NCI-H2107 treated with DMSO at 0.1 percent for 48 hours (cell line): Measurements from ENCODE around the gene IFITM5.

Experiments
- DNase-seq: peaks from one replicate; lab custom pipeline; 2025; ENCODE audit not compliant: unreplicated experiment; lab: John Stamatoyannopoulos, UW

IFITM5 gene

DNA sequence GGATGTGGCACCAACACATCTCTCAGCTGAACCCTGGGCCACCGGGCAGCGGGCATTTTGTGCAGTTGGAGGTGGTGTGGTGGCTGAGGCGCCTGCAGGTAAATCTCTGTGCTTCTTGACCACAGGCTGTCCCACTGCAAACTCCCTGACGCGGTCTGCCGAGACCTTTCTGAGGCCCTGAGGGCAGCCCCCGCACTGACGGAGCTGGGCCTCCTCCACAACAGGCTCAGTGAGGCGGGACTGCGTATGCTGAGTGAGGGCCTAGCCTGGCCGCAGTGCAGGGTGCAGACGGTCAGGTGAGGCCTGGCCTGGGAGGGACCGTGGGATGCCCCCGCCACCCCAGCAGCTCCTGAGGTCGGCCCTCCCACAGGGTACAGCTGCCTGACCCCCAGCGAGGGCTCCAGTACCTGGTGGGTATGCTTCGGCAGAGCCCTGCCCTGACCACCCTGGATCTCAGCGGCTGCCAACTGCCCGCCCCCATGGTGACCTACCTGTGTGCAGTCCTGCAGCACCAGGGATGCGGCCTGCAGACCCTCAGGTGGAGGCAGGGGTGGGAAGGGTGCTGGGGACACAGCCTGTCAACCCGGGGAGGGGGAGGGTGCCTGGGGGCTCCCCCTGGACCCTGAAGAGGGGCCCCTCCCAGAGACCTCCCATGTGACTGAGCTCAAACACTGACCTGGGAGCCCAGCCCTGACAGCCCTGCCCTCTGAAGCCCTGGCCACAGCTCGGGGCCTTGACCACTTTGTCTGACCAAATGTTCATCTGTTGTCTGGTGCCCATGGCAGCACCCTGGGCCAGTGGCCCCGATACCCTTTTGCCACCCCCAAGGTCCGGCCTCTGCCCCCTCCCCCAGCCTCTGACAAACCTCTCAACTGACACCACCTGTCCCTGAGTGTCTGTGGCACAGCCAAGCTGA lies 15.0 kb downstream of the IFITM5 start:
- no peak for DNase-seq

DNA sequence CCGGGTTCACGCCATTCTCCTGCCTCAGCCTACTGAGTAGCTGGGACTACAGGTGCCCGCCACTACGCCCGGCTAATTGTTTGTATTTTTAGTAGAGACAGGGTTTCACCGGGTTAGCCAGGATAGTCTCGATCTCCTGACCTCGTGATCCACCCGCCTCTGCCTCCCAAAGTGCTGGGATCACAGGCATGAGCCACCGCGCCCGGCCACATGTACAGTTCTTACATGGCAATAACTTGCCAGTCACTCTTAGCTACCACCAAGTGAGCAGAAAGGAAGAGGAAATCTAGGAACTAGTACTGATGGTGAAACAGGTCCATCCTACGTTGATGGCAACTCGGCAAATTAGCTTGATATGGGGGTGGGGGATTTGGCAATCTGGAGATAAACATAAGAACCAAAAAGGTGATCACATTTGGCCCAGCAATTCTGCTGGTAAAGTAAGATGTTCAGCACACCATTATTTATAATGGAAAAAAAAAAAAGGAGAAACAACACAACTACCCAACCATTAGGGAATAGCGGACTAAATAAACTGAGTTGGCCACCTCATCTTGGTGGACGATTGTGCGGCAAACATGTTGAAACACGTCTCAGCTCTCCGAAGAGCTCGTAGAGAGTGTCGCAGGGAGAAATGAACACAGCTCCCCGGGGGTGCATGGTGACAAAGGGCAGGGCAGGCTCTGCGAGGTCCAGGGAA lies 15.8 kb downstream of the IFITM5 start:
- DNase-seq, result no peak

DNA sequence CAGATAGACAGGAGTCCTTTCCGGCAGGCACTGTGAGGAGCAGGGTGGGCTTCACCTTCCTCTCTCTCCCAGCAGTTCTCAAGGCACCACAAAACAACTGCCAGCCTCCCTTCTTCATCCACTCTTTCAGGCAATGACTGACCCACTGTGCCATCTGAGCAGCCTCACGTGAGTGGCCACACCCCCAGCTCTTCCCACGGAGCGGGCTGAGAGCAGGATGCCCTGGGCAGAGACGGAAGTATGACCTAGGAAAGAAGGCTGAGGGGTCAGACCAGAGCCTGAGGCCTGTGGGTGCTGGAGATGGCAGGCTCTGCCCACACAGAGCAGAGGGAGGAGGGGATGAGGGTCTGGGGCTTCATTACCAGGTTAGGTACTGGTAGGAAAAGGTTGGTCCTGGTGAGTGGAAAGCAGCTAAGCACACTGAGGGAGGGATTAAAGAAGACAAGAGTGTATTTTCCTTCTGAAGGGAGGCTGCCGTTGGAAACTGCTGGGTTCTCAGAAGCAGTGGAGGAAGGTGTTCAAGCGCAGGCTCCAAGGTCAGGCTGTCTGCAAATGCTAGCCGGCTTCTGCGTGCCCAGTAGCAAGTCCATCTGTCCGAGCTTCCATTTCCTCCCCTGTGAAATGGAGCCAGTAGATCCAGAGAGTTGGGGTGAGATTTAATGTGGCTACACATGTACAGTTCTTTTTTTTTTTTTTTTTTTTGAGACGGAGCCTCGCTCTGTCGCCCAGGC lies 16.5 kb downstream of the IFITM5 start:
- no peak for DNase-seq

DNA sequence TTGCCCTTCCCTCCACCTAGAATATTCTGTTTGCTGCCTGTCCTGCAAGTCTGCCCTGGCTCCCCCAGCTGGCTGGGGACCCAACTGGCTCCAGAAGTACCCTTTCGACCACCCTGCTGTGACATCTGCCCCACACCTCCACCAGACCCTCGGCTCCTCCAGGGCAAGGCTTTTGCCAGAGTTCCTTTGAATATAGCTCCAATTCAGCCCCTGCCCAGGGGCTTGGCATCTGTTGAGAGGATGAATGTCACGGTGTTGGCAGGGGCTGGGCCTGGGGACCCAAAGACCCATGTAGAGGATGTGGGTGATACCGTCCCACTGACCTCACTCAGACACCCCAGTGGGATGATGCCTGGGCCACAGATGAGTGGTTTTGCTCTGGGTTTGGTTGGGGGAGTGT lies 17.2 kb downstream of the IFITM5 start:
- DNase-seq, result no peak

DNA sequence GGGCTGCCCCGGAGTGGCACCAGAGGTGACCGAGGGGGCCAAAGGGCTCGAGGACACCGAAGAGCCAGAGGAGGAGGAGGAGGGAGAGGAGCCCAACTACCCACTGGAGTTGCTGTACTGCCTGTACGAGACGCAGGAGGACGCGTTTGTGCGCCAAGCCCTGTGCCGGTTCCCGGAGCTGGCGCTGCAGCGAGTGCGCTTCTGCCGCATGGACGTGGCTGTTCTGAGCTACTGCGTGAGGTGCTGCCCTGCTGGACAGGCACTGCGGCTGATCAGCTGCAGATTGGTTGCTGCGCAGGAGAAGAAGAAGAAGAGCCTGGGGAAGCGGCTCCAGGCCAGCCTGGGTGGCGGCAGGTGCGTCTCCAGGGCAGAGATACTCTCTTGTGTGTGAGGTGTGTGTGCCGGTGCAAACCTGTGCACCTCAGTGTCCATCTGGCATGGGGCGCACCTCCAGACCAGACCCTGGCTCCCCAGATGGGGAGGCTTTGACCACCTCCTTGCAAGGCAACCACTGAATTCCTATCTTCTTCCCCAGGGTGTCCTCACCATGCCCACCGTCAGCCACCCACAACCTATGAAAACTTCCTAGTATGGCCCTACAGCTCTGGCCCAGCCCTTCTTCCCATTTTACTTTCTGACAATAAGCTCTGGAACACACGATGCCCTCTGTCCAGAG lies 17.7 kb downstream of the IFITM5 start:
- DNase-seq, result no peak

DNA sequence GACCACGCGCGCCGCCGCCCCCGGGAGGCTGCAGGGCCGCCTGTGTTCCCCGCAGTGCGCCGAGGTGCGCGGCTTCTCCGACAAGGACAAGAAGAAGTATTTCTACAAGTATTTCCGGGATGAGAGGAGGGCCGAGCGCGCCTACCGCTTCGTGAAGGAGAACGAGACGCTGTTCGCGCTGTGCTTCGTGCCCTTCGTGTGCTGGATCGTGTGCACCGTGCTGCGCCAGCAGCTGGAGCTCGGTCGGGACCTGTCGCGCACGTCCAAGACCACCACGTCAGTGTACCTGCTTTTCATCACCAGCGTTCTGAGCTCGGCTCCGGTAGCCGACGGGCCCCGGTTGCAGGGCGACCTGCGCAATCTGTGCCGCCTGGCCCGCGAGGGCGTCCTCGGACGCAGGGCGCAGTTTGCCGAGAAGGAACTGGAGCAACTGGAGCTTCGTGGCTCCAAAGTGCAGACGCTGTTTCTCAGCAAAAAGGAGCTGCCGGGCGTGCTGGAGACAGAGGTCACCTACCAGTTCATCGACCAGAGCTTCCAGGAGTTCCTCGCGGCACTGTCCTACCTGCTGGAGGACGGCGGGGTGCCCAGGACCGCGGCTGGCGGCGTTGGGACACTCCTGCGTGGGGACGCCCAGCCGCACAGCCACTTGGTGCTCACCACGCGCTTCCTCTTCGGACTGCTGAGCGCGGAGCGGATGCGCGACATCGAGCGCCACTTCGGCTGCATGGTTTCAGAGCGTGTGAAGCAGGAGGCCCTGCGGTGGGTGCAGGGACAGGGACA lies 18.4 kb downstream of the IFITM5 start:
- no peak for DNase-seq

DNA sequence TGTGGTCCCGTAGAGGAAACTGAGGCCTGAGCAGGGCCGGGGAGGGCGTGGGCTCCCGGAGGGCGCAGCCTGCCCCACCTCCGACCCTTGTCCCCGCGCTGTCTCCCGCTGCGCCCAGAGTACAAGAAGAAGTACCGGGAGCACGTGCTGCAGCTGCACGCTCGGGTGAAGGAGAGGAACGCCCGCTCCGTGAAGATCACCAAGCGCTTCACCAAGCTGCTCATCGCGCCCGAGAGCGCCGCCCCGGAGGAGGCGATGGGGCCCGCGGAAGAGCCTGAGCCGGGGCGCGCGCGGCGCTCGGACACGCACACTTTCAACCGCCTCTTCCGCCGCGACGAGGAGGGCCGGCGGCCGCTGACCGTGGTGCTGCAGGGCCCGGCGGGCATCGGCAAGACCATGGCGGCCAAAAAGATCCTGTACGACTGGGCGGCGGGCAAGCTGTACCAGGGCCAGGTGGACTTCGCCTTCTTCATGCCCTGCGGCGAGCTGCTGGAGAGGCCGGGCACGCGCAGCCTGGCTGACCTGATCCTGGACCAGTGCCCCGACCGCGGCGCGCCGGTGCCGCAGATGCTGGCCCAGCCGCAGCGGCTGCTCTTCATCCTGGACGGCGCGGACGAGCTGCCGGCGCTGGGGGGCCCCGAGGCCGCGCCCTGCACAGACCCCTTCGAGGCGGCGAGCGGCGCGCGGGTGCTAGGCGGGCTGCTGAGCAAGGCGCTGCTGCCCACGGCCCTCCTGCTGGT lies 19.2 kb downstream of the IFITM5 start:
- no peak for DNase-seq

DNA sequence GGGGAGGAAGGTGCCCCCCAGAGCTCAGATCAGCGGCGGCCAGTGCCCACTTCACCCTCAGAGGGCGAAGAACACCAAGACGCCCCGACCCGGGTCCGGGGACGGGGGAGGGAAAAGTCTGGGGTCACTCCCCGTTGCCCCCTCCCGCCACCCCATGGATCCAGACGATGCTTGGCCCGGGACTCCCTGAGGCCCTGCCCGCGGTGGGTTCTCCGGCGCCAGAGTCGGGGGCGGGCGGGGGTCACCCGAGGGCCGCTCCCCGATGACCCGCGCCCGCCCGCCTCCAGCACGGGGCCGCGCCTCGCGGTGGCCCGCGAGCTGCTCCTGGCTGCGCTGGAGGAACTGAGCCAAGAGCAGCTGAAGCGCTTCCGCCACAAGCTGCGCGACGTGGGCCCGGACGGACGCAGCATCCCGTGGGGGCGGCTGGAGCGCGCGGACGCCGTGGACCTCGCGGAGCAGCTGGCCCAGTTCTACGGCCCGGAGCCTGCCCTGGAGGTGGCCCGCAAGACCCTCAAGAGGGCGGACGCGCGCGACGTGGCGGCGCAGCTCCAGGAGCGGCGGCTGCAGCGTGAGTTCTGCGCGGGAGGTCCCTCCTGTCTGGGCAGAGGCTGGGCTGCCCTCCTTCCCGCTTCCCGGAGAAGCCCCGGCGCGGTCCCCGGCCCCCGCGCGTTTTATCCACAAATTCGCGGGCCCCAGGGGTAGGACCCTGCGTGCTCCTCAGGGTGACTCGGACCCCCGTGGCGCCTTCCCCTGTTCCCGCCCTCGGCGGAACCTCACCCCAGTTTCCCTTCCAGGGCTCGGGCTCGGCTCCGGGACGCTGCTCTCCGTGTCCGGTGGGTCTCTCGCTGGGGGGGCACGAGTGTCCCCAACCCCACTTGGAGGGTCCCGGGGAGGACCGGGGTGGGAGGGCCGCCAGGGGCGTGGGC lies 20.0 kb downstream of the IFITM5 start:
- no peak for DNase-seq

DNA sequence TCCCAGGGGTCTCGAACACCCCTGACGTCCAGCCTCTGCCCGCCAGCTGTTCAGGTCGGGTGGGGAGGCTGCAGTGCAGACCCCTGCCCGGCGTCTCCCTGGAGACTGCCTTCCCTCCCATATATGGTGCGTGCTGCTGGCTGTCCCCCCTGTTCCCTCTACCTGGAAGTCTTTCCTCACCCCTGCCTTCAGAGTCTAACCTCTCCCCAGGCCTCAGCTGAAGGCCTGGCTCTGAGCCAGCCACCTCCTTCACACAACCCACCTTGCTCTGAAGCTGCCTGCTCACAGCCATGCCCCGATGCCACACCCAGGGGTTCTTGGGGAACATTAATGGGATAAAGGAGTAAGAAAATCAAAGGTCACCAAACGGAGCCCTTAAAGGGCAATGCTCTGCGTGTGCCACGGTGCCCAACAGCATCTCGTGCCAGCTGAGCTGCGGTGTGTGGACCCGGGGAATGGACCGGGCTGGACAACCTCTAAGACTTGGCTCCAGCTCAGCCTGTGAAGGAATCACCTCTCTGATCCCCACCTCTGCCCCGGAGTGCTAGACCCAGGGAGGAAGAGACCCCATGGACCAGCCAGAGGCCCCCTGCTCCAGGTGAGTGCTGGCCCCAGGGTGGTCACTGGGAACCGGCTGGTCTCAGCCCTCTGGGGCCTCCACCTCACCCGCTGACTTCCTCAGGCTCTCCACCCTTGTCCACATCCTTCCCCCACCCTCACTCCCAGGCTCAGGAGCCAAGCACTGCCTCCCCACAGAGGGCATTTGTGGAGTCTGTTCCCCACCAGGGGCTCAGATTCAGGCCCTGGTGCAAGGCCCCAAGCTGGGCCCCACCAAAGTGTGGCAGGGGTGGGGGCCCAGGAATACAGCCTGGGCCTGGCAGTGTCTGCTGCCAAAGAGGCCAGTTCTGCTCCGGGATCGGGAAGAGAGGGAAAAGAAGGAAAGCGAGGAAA lies 21.1 kb downstream of the IFITM5 start, which contains the start of gene NLRP6:
TSS of gene NLRP6 (plus strand) at position 407 of the 951 bp plus-strand sequence. CDS start at position 570, 163 bp downstream.
- DNase-seq, result no peak

DNA sequence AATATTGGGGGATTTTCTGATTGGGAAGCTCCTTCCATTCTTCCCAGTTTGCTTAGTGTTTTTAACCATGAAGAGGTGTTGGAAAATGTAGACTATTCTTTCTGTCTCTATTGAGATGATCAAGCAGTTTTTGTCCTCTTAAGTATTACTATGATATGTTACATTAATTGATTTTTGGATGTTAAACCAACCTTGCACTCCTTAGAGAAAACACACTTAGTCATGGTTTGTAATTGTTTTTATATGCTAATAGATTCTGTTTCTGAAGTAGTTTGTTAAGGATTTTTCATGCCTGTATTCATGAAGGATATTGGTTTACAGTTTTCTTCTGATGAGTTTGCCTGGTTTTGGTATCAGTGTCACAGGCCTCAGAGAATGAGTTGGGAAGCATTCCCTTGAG lies 23.1 kb downstream of the IFITM5 start:
- DNase-seq, result no peak

DNA sequence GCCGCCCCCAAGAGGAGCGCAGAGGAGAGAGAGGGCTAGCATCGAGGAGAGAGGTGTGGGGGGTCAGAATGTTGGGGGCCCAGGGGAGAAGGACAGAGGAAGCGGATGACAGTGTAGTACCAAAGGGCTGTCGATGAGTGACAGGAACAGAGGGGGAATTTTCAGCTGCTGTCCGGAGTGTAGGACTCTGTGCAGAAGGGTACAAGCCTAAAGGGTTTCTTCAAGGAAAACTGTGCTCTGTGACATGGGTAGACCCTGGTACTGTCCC lies 26.5 kb downstream of the IFITM5 start:
- no peak for DNase-seq

DNA sequence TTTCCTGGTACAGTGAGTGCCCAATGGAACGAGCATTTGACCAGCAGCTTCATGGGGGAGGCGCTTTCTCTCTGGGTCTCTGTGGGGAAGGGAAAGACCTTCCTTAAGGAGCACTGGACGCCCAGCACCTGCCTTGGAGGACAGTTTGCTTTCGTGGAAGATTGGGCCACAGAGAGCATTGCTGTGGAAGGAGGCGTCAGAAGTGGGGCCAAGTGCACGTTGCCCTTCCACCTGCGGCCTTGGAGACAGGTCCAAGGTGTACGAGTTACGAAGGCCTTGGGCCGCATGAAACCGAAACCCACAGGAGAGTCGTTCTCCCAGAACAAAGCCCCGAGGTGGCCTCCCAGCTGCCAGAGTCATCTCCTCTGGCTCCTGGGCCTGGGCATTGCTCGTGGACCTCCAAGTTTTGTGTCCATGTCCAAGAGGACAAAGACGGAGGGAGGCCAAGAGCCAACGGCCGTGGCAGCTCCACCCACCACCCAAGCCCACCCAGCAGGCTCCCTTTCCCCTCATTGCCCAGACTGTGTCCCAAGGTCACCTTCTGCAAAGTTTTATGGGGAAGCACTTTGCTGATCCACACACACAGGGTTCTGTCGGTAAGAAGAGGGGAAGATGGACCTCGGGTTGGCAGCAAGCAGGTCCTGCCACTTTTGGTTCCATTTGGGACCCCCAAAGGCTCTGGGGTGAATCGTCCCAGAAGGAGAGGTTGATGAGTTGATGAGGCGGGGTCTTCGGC lies 27.0 kb downstream of the IFITM5 start:
- no peak for DNase-seq

DNA sequence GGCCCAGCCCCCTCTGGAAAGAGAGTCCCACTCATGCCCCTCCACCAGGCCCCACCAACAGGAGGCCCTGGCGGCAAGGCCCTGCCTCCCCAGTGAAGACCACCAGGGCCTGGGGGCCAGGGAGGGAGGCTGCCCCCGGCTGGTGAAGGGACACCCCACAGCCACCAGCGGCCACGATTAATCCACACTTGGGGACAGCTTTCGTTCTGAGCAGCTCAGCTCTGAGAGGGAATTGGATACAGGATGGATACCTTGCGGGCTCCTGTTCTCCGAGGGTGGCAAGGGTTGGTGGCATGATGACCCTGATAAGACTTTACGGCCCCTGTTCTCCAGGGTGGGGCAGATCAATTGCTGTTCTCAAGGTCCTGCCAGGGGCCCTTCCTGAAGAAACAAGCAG lies 28.0 kb downstream of the IFITM5 start:
- no peak for DNase-seq

DNA sequence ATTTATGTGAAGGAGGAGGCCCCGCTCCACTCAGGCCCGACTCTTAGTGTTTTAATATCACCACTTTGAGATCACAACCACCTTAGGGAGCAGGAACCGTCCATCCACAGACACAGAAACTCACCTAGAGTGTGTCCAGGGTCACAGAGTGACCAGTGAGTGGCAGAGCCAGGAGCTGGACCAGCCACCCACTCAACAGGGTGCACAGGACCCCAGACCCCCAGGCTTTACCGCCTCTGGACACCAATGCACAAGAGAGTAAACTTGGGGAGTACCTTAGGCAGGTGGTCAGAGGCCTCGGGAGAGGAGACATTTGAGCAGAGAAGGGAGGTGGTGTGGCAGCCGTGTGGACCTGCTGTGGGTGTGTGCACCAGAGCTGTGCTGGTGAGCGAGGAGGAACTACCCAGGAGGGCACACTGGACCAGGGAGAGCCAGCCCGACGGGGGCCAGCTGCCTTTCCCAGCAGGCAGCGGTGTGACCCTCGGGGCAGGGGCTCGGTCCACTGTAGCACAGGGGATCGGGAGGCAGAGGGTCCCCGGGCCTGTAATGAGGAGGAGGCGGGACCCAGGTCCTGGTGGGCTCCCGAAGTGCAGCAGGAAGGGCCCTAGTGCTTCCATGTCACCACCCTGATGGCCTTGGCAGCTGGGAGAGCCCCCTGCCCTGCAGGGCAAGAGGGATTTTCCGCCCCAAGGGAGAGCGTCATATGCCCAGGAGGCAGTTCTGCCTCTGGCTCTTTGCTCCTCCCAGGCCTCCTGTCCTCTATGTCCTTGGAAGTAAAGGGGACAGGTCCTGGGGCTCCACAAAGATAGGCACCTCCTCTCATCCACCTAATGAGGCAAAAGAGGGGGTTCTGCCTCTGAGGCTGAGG lies 28.6 kb downstream of the IFITM5 start:
- DNase-seq, result no peak

DNA sequence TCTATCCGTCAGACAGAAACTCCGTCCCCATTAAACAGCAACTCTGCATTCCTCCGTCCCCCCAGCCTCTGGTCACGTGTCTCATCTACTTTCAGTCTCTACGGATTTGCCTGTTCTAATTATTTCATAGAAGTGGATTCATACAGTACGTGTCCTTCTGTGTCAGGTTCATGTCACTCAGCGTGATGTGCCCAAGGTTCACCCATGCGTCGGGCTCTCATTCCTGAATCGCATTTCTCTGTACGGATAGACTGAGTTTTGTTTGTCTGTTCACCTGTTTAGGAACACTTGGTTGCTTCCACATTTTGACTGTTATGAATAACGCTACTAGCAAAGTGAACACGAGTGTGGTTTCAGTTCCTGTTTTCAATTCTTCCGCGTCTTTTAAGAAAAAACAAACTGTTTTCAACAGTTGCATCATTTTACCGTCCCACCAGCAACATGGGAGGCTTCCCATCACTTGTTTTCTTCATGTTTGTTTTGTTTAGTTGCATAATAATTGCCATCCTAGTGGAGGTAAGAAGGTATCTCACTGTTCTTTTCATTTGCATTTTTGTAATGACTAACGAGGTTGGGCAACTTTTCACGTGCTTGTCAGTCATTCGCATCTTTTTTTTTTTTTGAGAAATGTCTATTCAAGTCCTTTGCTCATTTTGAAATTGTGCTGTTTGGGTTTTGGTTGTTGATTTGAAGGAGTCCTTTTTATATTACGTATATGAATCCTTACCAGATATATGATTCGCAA lies 30.0 kb downstream of the IFITM5 start:
- no peak for DNase-seq
